Measurements from ENCODE around the gene DYRK1A. TPM values are rescaled to one million over a fixed set of nuclear protein-coding genes. Genes with fewer than 3 reads are reported as not detected.
A peak's percentile ranks its signal among the peaks of the same experiment; 100 is the strongest.

DYRK1A gene
- total RNA-seq, 1 donor from 2014 or later = 83.5 TPM

DNA sequence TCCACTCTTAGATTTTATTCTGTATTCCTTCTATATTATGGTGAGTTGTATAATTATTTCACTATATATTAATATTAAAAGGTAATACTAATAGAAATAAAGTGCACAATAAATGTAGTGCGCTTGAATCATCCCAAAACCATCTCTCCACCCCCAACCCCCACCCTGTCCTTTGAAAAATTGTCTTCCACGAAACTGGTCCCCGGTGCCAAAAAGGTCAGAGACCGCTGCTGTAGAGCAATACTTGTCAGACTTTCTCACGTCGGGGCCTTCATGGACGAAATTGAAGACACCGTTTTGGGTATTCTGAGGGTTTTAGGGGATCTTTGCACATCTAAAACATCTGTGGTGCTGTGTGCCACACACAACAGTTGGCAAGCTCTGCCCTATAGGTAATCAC is 19.6 kb downstream of the DYRK1A start:
- H3K27me3 Mint-ChIP-seq = no peaks in the 10 kb centered on the region
- no peak for DNase-seq (ENCODE audit: low spot score, unreplicated experiment)
- TF ChIP-seq, protein P1, sequence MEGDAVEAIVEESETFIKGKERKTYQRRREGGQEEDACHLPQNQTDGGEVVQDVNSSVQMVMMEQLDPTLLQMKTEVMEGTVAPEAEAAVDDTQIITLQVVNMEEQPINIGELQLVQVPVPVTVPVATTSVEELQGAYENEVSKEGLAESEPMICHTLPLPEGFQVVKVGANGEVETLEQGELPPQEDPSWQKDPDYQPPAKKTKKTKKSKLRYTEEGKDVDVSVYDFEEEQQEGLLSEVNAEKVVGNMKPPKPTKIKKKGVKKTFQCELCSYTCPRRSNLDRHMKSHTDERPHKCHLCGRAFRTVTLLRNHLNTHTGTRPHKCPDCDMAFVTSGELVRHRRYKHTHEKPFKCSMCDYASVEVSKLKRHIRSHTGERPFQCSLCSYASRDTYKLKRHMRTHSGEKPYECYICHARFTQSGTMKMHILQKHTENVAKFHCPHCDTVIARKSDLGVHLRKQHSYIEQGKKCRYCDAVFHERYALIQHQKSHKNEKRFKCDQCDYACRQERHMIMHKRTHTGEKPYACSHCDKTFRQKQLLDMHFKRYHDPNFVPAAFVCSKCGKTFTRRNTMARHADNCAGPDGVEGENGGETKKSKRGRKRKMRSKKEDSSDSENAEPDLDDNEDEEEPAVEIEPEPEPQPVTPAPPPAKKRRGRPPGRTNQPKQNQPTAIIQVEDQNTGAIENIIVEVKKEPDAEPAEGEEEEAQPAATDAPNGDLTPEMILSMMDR (IDR thresholded peaks at IDR 0.05; ENCODE audit: unreplicated experiment) = no peak
- peaks cover 46% of the 10 kb centered on the region for H3K4me1 Mint-ChIP-seq (ENCODE audit: low read depth)
- no peak overlapping the region for H3K27ac Mint-ChIP-seq
- no peaks in the 10 kb centered on the region for H3K9me3 Mint-ChIP-seq (ENCODE audit: low read depth)
- H3K36me3 Mint-ChIP-seq (ENCODE audit: insufficient read depth) = no peaks in the 10 kb centered on the region
- no peak overlapping the region for H3K4me3 Mint-ChIP-seq (ENCODE audit: low read depth)

DNA sequence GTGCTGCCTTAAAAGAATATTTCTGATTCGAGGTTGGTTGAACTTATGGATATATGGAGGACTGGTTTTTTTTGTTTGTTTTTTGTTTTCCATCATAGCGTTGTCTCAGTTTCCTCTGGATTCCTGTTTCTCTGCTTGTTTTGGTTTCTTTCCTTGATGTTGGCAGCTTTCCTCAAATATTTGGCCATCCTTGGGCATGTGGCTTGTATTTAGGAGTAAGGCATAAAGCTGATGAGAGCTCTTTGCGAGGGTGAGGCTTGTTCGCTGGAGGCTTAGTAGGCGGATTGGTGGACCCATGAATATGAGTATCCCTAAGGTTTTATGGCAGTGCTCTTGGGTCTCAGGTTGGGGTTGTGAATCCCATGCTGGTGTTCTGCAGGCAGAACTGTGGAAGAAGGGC is 22.9 kb downstream of the DYRK1A start:
- peak overlapping the region; percentile 88 for H3K27ac Mint-ChIP-seq
- DNase-seq (ENCODE audit: low spot score, unreplicated experiment) = no peak
- H3K4me3 Mint-ChIP-seq (ENCODE audit: low read depth) = no peak overlapping the region
- H3K4me1 Mint-ChIP-seq (ENCODE audit: low read depth) = peaks cover 37% of the 10 kb centered on the region
- TF ChIP-seq, protein P1 (IDR thresholded peaks at IDR 0.05; ENCODE audit: unreplicated experiment) = no peak
- no peaks in the 10 kb centered on the region for H3K9me3 Mint-ChIP-seq (ENCODE audit: low read depth)
- H3K36me3 Mint-ChIP-seq (ENCODE audit: insufficient read depth) = no peaks in the 10 kb centered on the region
- H3K27me3 Mint-ChIP-seq = no peaks in the 10 kb centered on the region

DNA sequence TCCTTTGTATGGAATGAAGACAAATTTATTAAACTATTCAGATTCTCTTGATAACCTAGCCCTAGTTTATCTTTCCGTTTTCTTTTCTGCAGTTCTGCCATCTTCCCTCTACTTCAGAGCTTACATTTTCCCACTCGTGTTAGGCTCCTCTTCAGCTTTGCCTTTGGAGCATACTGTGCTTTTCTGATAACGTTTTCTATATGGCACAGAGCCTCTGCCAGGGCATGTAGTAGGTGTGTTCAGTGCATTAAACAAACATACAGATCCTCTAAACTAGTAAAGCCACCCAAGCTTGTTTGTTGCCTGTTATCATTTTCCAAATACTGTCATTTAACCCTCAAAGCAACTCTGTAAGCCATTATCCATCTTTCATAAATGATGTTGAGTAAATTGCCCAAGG is 25.1 kb downstream of the DYRK1A start:
- peaks cover 2% of the 10 kb centered on the region for H3K36me3 Mint-ChIP-seq (ENCODE audit: insufficient read depth)
- H3K4me1 Mint-ChIP-seq (ENCODE audit: low read depth) = peaks cover 32% of the 10 kb centered on the region
- no peaks in the 10 kb centered on the region for H3K27me3 Mint-ChIP-seq
- H3K27ac Mint-ChIP-seq = peak overlapping the region; percentile 2
- no peaks in the 10 kb centered on the region for H3K9me3 Mint-ChIP-seq (ENCODE audit: low read depth)
- no peak for DNase-seq (ENCODE audit: low spot score, unreplicated experiment)
- TF ChIP-seq, protein P1 (IDR thresholded peaks at IDR 0.05; ENCODE audit: unreplicated experiment) = no peak
- no peak overlapping the region for H3K4me3 Mint-ChIP-seq (ENCODE audit: low read depth)

DNA sequence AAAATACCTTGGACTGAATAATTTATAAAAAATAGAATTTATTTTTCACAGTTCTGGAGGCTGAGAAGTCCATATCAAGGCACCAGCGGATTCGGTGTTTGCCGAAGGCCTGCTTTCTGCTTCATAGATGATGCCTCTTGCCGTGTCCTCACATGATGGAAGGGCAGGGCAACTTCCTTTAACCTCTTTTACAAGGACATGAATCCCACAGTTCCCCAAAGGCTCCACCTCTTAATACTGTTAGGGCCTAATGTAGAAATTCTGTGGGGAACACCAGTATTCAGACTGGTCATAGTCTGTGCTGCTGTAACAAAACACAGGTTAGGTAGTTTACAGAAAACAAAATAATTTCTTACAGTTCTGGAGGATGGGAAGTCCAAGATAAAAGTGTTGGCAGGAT is 25.9 kb downstream of the DYRK1A start:
- Mint-ChIP-seq H3K4me3 (ENCODE audit: low read depth) (no peak overlapping the region), H3K9me3 (ENCODE audit: low read depth) (no peaks in the 10 kb centered on the region), H3K36me3 (ENCODE audit: insufficient read depth) (peaks cover 2% of the 10 kb centered on the region), H3K27ac (no peak overlapping the region), H3K27me3 (no peaks in the 10 kb centered on the region), H3K4me1 (ENCODE audit: low read depth) (peaks cover 29% of the 10 kb centered on the region)
- no peak for DNase-seq (ENCODE audit: low spot score, unreplicated experiment)
- TF ChIP-seq, protein P1 (IDR thresholded peaks at IDR 0.05; ENCODE audit: unreplicated experiment) = no peak

DNA sequence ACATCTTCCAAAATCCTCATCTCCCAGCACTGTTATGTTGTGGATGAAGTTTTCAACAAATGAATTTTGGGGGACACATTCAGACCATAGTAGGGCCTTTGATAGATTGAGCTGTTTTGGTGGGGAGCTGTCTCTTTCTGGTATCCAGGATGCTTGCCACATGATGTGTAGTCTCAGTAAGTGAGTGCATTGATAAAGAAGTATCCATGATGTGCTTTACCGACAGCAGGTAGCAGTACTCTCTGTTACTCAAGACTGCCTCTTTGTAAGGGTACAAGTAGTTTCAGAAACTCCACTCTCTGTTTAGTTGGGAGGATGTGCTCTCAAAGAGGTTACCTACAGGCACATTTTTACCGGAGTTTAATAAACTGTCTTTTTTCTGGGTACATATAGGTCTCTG is 26.5 kb downstream of the DYRK1A start:
- TF ChIP-seq, protein P1 (IDR thresholded peaks at IDR 0.05; ENCODE audit: unreplicated experiment) = no peak
- no peaks in the 10 kb centered on the region for H3K27me3 Mint-ChIP-seq
- peaks cover 2% of the 10 kb centered on the region for H3K36me3 Mint-ChIP-seq (ENCODE audit: insufficient read depth)
- H3K4me1 Mint-ChIP-seq (ENCODE audit: low read depth) = peaks cover 28% of the 10 kb centered on the region
- no peaks in the 10 kb centered on the region for H3K9me3 Mint-ChIP-seq (ENCODE audit: low read depth)
- DNase-seq (ENCODE audit: low spot score, unreplicated experiment) = no peak
- H3K27ac Mint-ChIP-seq = no peak overlapping the region
- H3K4me3 Mint-ChIP-seq (ENCODE audit: low read depth) = no peak overlapping the region
